IPS-20b (cell line): ENCODE data around the gene ZNF331.

Source experiments
- H3K27ac ChIP-seq: one replicate; pipeline ENCODE4 v1.5.1; 2013; ENCODE audit warnings: low read length
- H3K27me3 ChIP-seq: 2 replicates; pipeline ENCODE4 v1.6.1; 2013; ENCODE audit warnings: mild to moderate bottlenecking, low read length, inconsistent platforms; ENCODE audit not compliant: insufficient read depth
- H3K36me3 ChIP-seq: 2 replicates; pipeline ENCODE4 v1.6.1; 2013; ENCODE audit warnings: low read depth, mild to moderate bottlenecking, inconsistent platforms, low read length, moderate library complexity; ENCODE audit not compliant: insufficient read depth
- H3K4me1 ChIP-seq: 2 replicates; pipeline ENCODE4 v1.6.1; 2013; ENCODE audit warnings: mild to moderate bottlenecking, control low read depth, inconsistent platforms, low read length, moderate library complexity; ENCODE audit not compliant: insufficient read depth
- H3K4me3 ChIP-seq: 2 replicates; pipeline ENCODE4 v1.5.1; 2013; ENCODE audit warnings: mild to moderate bottlenecking, low read length, inconsistent platforms
- H3K9ac ChIP-seq: 2 replicates; pipeline ENCODE4 v1.6.1; 2013; ENCODE audit warnings: low read depth, mild to moderate bottlenecking, inconsistent platforms, low read length, moderate library complexity
- H3K9me3 ChIP-seq: 2 replicates; pipeline ENCODE4 v1.6.1; 2013; ENCODE audit warnings: mild to moderate bottlenecking, low read depth, low read length, inconsistent platforms; ENCODE audit not compliant: insufficient read depth

Gene ZNF331

GRCh38 chr19:53525922-53526321 is 12.0 kb upstream of the ZNF331 start:
- Histone ChIP-seq H3K27me3 (no peaks in the 10 kb centered on the region), H3K4me3 (no peak overlapping the region)

GRCh38 chr19:53530622-53531021 is 7.3 kb upstream of the ZNF331 start:
- Histone ChIP-seq H3K4me3 (no peak overlapping the region), H3K27me3 (no peaks in the 10 kb centered on the region), H3K27ac (no peak overlapping the region), H3K36me3 (peaks cover 69% of the 10 kb centered on the region), H3K9ac (no peak overlapping the region), H3K9me3 (peaks cover 6% of the 10 kb centered on the region; the same call in 1 of the 2 replicates), H3K4me1 (no peaks in the 10 kb centered on the region)

More at GRCh38 chr19:53525922-53526321, 12.0 kb upstream of the ZNF331 start:
- Histone ChIP-seq H3K27ac (no peak overlapping the region), H3K36me3 (peaks cover 63% of the 10 kb centered on the region), H3K9ac (no peak overlapping the region), H3K4me1 (peaks cover 5% of the 10 kb centered on the region; the same call in 1 of the 2 replicates), H3K9me3 (peaks cover 10% of the 10 kb centered on the region; the same call in 1 of the 2 replicates)

- no peak overlapping the region for H3K4me3 ChIP-seq
- no peak overlapping the region for H3K9ac ChIP-seq
- H3K4me1 ChIP-seq, result no peaks in the 10 kb centered on the region
- H3K27me3 ChIP-seq, result no peaks in the 10 kb centered on the region
- peaks cover 68% of the 10 kb centered on the region for H3K36me3 ChIP-seq
- no peak overlapping the region for H3K27ac ChIP-seq
- H3K9me3 ChIP-seq, result no peaks in the 10 kb centered on the region
Observed at GRCh38 chr19:53531457-53531856, 6.5 kb upstream of the ZNF331 start.

DNA sequence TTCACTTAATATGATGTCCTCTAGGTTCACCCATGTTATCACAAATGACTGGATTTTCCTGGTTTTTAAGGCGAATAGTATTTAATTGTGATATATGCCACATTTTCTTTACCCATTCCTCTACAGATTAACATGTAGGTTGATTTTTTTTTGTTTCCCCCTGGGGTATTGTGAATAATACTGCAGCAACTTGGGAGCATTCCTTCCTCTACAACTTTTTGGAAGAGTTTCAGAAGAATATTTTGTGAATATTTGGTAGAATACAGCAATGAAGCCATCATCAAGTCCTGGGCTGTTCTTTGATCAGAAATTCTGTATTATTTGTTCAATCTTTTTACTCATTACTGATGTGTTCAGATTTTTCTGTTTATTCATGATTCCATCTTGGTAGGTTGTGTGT is 5.6 kb upstream of the ZNF331 start:
- no peaks in the 10 kb centered on the region for H3K27me3 ChIP-seq
- H3K9ac ChIP-seq, result no peak overlapping the region
- no peak overlapping the region for H3K27ac ChIP-seq
- no peak overlapping the region for H3K4me3 ChIP-seq
- H3K36me3 ChIP-seq, result peaks cover 68% of the 10 kb centered on the region
- no peaks in the 10 kb centered on the region for H3K9me3 ChIP-seq
- no peaks in the 10 kb centered on the region for H3K4me1 ChIP-seq

GRCh38 chr19:53536225-53536548 is 1.8 kb upstream of the ZNF331 start:
- Histone ChIP-seq H3K4me1 (no peaks in the 10 kb centered on the region), H3K9ac (no peak overlapping the region), H3K9me3 (no peaks in the 10 kb centered on the region), H3K27me3 (no peaks in the 10 kb centered on the region), H3K36me3 (peaks cover 51% of the 10 kb centered on the region), H3K4me3 (no peak overlapping the region), H3K27ac (no peak overlapping the region)

GRCh38 chr19:53537121-53537520 is 824 bp upstream of the ZNF331 start:
- H3K4me1 ChIP-seq, result no peaks in the 10 kb centered on the region
- no peaks in the 10 kb centered on the region for H3K27me3 ChIP-seq
- H3K4me3 ChIP-seq, result peak overlapping the region; percentile 83; the same call in 1 of the 2 replicates
- peaks cover 59% of the 10 kb centered on the region for H3K36me3 ChIP-seq
- H3K9me3 ChIP-seq, result no peaks in the 10 kb centered on the region
- no peak overlapping the region for H3K27ac ChIP-seq
- peak overlapping the region; percentile 82; the same call in 1 of the 2 replicates for H3K9ac ChIP-seq

DNA sequence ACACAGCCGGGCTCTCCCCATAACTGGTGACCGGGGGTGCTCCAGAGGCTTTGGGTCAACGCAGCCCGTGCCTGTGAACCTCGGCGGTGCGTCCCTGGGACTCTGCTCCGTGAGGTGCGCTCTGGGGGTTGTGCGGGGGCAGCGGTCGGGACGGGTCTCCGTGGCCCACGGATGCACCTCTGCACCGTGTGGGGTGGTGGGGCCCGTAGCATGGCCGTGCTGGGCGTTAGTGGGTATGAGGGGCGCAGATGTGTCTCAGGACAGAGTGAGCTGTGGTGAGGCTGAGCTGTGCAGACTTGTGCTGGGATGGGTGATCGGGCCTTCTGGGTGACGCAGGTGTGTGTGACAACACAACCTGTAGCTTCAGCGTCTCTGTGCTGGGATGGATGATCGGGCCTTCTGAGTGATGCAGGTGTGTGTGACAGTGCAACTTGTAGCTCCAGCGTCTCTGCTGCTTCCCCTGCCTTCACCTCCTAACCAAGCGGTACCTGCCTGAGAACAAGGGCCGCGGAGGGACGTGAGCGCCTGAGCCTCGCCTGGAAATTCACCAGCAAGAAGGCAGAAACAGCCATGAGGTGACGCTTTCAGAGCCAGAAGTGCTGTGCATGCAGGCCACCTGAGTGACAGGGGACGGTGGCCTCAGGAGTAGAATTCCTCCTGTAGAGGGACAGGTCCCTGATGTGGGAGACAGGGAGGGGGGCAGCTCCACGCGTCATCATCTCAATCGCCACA is 599 bp downstream of the ZNF331 start:
- Histone ChIP-seq H3K4me3 (peak overlapping the region; percentile 83), H3K9me3 (no peaks in the 10 kb centered on the region), H3K27ac (no peak overlapping the region), H3K9ac (peak overlapping the region; percentile 82; the same call in 1 of the 2 replicates), H3K27me3 (no peaks in the 10 kb centered on the region), H3K36me3 (peaks cover 59% of the 10 kb centered on the region), H3K4me1 (no peaks in the 10 kb centered on the region)

DNA sequence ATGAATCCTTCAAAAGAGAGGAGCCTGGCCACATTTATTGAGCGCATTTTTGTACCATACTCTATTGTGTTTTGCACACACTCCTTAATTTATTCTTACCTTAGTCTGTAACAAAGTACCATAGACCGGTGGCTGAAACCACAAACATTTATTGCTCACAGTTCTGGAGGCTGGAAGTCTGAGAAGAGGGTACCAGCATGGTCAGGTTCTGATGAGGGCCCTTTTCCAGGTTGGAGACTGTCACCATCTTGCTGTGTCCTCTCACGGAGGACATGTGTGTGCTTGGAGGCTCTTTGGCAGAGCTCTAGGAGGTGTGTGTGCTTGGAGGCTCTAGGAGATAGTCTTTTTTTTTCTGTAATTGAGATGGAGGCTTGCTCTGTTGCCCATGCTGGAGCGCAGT is 2.1 kb downstream of the ZNF331 start:
- Histone ChIP-seq H3K27ac (no peak overlapping the region), H3K4me3 (no peak overlapping the region), H3K4me1 (no peaks in the 10 kb centered on the region), H3K36me3 (peaks cover 52% of the 10 kb centered on the region), H3K9me3 (no peaks in the 10 kb centered on the region), H3K9ac (no peak overlapping the region), H3K27me3 (no peaks in the 10 kb centered on the region)

- Histone ChIP-seq H3K27me3 (no peaks in the 10 kb centered on the region), H3K4me1 (no peaks in the 10 kb centered on the region), H3K9ac (no peak overlapping the region), H3K9me3 (no peaks in the 10 kb centered on the region), H3K4me3 (no peak overlapping the region), H3K27ac (no peak overlapping the region), H3K36me3 (peaks cover 50% of the 10 kb centered on the region)
Observed at GRCh38 chr19:53541971-53542370, 4.0 kb downstream of the ZNF331 start.

DNA sequence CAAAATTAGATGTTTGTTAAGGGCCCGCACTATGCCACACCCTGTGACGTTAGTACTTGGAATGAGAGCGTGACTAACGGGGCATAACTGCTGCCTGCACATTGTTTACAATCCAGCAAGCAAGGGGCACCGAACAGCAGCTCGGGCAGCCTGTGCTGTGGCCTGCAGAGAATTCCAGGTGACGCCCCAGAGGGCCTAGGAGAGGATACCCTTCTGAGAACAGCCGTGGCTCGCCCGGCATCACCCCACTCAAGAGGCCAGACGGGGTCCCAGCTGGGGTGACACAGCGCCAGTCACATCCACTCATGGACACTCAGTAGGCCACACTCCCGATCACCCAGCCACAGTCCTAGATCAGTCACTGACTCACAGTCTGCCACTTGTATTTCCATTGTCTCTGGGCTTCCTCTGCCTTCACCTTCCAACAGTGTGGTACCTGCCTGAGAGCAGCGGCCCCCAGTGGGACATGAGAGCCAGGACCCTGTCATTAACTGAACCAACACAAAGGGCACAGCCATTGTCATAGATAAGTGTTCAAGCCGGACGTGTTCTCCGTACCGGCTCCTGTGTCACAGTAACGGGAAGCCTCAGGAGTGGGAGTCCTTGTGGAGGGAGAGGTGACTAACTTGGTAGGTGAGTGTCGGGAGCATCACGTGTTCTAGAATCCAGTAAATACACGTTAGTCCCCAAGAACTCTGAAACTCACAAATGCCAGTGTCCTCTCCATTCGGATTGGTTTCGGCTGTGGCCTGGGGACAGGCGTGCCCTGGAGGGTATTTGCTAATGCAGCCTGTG is 7.5 kb downstream of the ZNF331 start:
- Histone ChIP-seq H3K4me3 (no peak overlapping the region), H3K27ac (no peak overlapping the region)

GRCh38 chr19:53546758-53547513 is 9.0 kb downstream of the ZNF331 start:
- Histone ChIP-seq H3K4me3 (no peak overlapping the region), H3K27ac (no peak overlapping the region), H3K9ac (no peak overlapping the region), H3K9me3 (no peaks in the 10 kb centered on the region), H3K4me1 (peaks cover 6% of the 10 kb centered on the region), H3K27me3 (no peaks in the 10 kb centered on the region), H3K36me3 (peaks cover 34% of the 10 kb centered on the region)

More for the DNA sequence above, 7.5 kb downstream of the ZNF331 start:
- Histone ChIP-seq H3K27me3 (no peaks in the 10 kb centered on the region), H3K36me3 (peaks cover 45% of the 10 kb centered on the region), H3K9me3 (no peaks in the 10 kb centered on the region), H3K9ac (no peak overlapping the region), H3K4me1 (peaks cover 6% of the 10 kb centered on the region)
